HFFc6 (cell line): ENCODE results near the gene SNRPD2. TPM values are rescaled to one million over a fixed set of nuclear protein-coding genes. Genes with fewer than 3 reads are reported as not detected.
A peak's percentile ranks its signal among the peaks of the same experiment; 100 is the strongest.

Source experiments
- DNase-seq: peaks from one replicate; pipeline ENCODE4 v3.0.0-alpha.2; 2018
- H3K27ac Mint-ChIP-seq: 2 replicates; pipeline ENCODE4 v1.8.0; 2020; ENCODE audit warnings: mild to moderate bottlenecking, mixed read lengths
- H3K27me3 Mint-ChIP-seq: 2 replicates; pipeline ENCODE4 v1.8.0; 2021; ENCODE audit warnings: mild to moderate bottlenecking, moderate library complexity, mixed read lengths; ENCODE audit not compliant: insufficient read depth
- H3K36me3 Mint-ChIP-seq: 2 replicates; pipeline ENCODE4 v1.8.0; 2021; ENCODE audit warnings: low read depth, mixed read lengths
- H3K4me1 Mint-ChIP-seq: 2 replicates; pipeline ENCODE4 v1.8.0; 2020; ENCODE audit warnings: low read depth, mixed read lengths
- H3K4me3 Mint-ChIP-seq: 2 replicates; pipeline ENCODE4 v1.8.0; 2020; ENCODE audit warnings: mild to moderate bottlenecking, moderate library complexity, mixed read lengths
- H3K9me3 Mint-ChIP-seq: 2 replicates; pipeline ENCODE4 v1.8.0; 2020; ENCODE audit warnings: mild to moderate bottlenecking, mixed read lengths
- CTCF ChIP-seq: fragments of 200-600 bp; sonication (generic); IDR thresholded peaks from 2 replicates; pipeline ENCODE4 v1.5.0; 2021; ENCODE audit warnings: antibody characterized with exemption, mild to moderate bottlenecking
- total RNA-seq, 6 experiments: library from RNA; stranded (reverse); fragmentation: NEBNext Ultra II Directional; extraction: Animal tissue kit (Norgen Biotek cat#: 25700); gene quantifications; 2 replicates in 1 of 6; 3 replicates in 5 of 6; pipeline ENCODE4 v1.2.3, GENCODE V29; 2021

SNRPD2 gene
- total RNA-seq, 6 experiments from 2014 or later: 470 to 573 (median 517) TPM

- Mint-ChIP-seq H3K27me3 (peaks cover 2% of the 10 kb centered on the region), H3K27ac (no peak overlapping the region), H3K4me1 (peaks cover 43% of the 10 kb centered on the region), H3K4me3 (peak overlapping the region; percentile 89), H3K36me3 (peaks cover 10% of the 10 kb centered on the region), H3K9me3 (peaks cover 6% of the 10 kb centered on the region; the same call in 1 of the 2 replicates)
- no peak for TF ChIP-seq CTCF
- DNase-seq: no peak
These were observed 46.6 kb downstream of the SNRPD2 start for GRCh38 chr19:45645068-45645630.

DNA sequence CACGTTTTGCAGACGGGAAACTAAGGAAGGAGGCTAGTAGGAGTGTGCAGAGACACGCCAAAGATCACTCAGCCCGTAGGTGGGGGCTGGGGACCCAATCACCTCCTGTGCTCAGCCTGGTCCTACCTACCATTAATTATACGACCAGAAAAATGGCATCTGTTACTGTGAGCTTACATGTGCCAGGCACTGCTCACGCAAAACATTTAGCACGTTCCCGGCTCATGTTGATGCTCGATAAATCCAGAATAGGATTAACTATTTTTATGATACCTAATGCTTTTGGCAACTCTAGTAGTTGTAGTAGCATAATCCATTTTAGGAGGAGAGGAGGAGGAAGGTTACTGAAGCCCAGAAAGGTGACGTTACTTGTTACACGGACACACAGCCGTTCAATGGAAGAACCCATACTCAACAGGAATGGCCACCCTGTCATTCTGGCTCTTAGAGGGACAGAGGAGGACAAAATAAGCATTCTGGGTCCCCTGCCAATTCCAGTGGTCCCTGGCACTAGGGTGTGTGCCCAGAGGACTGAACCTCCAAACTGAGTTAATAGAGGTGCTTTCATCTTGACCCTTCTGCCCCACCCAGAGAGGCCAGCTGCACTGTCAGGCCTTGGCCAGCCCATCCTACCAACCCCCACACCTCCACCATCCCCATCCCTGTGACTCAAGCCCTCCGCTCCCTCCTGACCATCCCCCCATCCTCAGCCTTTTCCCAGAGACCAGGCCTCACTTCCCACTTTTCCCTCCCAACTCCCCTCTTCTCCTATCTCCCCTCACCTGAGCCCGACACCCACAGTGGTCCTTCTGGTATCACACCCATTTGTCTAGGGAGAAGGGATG lies 47.6 kb downstream of the SNRPD2 start:
- peaks cover 43% of the 10 kb centered on the region for H3K4me1 Mint-ChIP-seq
- H3K36me3 Mint-ChIP-seq: peaks cover 10% of the 10 kb centered on the region
- peaks cover 6% of the 10 kb centered on the region; the same call in 1 of the 2 replicates for H3K9me3 Mint-ChIP-seq
- no peak for TF ChIP-seq CTCF
- H3K27me3 Mint-ChIP-seq: peaks cover 2% of the 10 kb centered on the region
- H3K27ac Mint-ChIP-seq: peak overlapping the region; percentile 8; the same call in 1 of the 2 replicates
- DNase-seq: no peak
- H3K4me3 Mint-ChIP-seq: no peak overlapping the region

DNA sequence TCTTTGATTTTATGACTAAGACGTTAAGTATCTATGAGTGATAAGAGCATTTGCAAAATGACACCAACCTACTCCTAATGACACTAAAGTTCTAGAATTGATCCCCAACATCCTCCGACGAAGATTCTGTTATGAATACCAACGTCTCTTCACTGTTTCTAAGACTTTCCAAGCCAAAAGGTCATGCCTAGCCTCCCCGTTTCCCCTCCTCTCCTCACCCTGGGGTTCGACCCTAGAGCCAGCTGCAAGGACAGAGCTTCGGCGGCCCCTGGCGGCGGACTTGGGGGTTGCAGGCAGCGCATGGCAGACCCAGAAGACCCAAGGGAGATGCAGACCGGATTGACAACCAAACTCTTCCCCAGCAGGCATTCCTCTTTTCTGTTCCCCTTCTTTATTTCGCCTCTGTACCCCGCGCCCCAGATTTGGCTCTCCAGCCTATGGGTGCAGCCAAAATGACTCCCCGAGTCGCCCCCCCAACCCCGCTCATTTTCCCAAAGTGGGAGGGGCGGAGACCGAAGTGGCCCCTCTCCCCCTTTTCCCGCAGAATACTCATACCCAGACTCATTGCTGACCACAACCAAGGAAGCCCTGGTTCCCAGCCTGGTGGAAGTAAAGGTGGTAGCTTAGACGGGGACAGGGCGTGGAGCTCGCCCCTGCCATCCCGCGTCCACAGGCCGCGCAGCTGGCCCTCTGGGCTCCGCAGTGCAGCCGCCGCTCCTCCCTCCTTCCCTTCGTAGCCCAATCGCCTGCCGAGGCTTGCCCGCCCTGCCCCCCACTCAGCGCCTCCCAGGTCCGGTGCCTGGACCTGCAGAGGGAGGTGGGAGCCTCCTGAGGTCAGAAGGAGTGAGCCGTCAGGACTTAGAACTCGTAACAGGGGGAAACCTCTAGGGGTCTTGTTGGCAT lies 48.5 kb downstream of the SNRPD2 start:
- Mint-ChIP-seq H3K9me3 (peaks cover 6% of the 10 kb centered on the region; the same call in 1 of the 2 replicates), H3K27ac (peak overlapping the region; percentile 60), H3K36me3 (peaks cover 14% of the 10 kb centered on the region), H3K4me3 (peak overlapping the region; percentile 46), H3K27me3 (peaks cover 2% of the 10 kb centered on the region), H3K4me1 (peaks cover 52% of the 10 kb centered on the region)
- peak; percentile 69 for DNase-seq
- peak; percentile 98 for TF ChIP-seq CTCF

GRCh38 chr19:45641274-45642105 lies 50.3 kb downstream of the SNRPD2 start:
- H3K9me3 Mint-ChIP-seq: peaks cover 6% of the 10 kb centered on the region; the same call in 1 of the 2 replicates
- peaks cover 18% of the 10 kb centered on the region for H3K36me3 Mint-ChIP-seq

More at GRCh38 chr19:45641274-45642105, 50.3 kb downstream of the SNRPD2 start:
- H3K27me3 Mint-ChIP-seq: peaks cover 2% of the 10 kb centered on the region
- TF ChIP-seq CTCF: no peak
- DNase-seq: peak; percentile 83
- H3K4me1 Mint-ChIP-seq: peaks cover 56% of the 10 kb centered on the region
- H3K27ac Mint-ChIP-seq: peak overlapping the region; percentile 96
- peak overlapping the region; percentile 88 for H3K4me3 Mint-ChIP-seq
